ENCODE measurements around the gene PCDH1. TPM values are rescaled to one million over a fixed set of nuclear protein-coding genes. Genes with fewer than 3 reads are reported as not detected.

Gene PCDH1
- total and polyA plus RNA-seq, 2 donors (not counting 3 experiments of a cell fraction or from before 2014, with no cell fraction given) = 113 to 136 TPM

DNA sequence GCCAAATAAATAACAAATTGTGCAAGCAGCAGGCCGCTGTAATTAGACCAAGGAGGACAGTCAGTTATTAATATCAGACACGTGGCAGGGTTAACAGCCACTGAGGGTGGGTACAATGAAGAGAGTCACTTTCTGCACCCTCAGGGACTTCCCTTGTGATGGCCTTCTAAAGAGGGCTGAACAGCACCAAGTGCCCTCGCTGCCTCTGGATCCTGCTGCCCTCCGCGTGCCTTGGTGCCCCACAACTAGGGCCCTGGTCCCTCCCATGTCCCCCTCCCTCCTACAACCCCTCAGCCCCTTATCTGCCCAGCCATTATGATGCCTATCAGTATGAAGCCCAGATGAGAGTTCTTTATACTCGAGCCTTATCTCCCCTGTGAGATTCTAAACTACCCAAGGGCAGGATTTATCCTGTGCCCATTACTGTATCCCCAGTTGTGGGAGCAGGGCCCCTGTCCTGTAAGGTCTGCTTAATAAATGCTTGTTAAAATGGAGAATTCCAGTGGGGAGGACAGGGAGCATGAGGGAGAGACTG is 37.3 kb downstream of the PCDH1 start:
- DNase-seq (ENCODE audit: low read depth, low spot score) (peak; percentile 22), FAIRE-seq (no peak)
- no peaks in the 10 kb centered on the region for H3K9me3 ChIP-seq (replicated peaks; ENCODE audit: control insufficient read depth, insufficient read depth, low read length)
- no peaks in the 10 kb centered on the region for H3K27me3 ChIP-seq (ENCODE audit: control insufficient read depth in 2 of 2, insufficient read depth in 2 of 2, low read length in 2 of 2)
- TF ChIP-seq, protein P1, sequence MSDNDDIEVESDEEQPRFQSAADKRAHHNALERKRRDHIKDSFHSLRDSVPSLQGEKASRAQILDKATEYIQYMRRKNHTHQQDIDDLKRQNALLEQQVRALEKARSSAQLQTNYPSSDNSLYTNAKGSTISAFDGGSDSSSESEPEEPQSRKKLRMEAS (IDR thresholded peaks at IDR 0.05; ENCODE audit: insufficient read depth, insufficient read length) = no peak
- no peak for TF ChIP-seq POLR2AphosphoS5 (IDR thresholded peaks at IDR 0.05; ENCODE audit: insufficient read depth, low read depth, low read length)
- TF ChIP-seq EZH2 (IDR thresholded peaks at IDR 0.05; ENCODE audit: borderline replicate concordance, low read depth, low read length, severe bottlenecking) = no peak
- no peak for TF ChIP-seq MYC (IDR thresholded peaks at IDR 0.05; ENCODE audit: low read depth, low read length)
- no peak for TF ChIP-seq GATA2 (IDR thresholded peaks at IDR 0.05; ENCODE audit: insufficient read depth, insufficient read length, low read depth, low read length)
- no peak for TF ChIP-seq JUN (IDR thresholded peaks at IDR 0.05; ENCODE audit: borderline replicate concordance, insufficient read depth, insufficient read length, low read depth)
- TF ChIP-seq POLR2A (IDR thresholded peaks at IDR 0.05; ENCODE audit: low read depth, low read length) = no peak
- no peak for TF ChIP-seq FOS (IDR thresholded peaks at IDR 0.05; ENCODE audit: borderline replicate concordance, insufficient read depth, low read length)
- TF ChIP-seq, protein P2, sequence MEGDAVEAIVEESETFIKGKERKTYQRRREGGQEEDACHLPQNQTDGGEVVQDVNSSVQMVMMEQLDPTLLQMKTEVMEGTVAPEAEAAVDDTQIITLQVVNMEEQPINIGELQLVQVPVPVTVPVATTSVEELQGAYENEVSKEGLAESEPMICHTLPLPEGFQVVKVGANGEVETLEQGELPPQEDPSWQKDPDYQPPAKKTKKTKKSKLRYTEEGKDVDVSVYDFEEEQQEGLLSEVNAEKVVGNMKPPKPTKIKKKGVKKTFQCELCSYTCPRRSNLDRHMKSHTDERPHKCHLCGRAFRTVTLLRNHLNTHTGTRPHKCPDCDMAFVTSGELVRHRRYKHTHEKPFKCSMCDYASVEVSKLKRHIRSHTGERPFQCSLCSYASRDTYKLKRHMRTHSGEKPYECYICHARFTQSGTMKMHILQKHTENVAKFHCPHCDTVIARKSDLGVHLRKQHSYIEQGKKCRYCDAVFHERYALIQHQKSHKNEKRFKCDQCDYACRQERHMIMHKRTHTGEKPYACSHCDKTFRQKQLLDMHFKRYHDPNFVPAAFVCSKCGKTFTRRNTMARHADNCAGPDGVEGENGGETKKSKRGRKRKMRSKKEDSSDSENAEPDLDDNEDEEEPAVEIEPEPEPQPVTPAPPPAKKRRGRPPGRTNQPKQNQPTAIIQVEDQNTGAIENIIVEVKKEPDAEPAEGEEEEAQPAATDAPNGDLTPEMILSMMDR (IDR thresholded peaks at IDR 0.05; ENCODE audit: extremely low read depth in 1 of 2, insufficient read depth in 1 of 2, low read depth in 1 of 2, low read length in 2 of 2) = no peak
- ChIA-PET POLR2A (interaction anchor here (0.5 kb wide), 1 partner anchor 8 kb away, joined by 5 read pairs; no protein-coding TSS in a partner anchor), CTCF (interaction anchor here (1.3 to 1.9 kb wide), 2 partner anchors 9 to 83 kb away, joined by 3 to 5 read pairs; no protein-coding TSS in a partner anchor)
- no peaks in the 10 kb centered on the region for H3K79me2 ChIP-seq (ENCODE audit: control insufficient read depth, insufficient read depth, low read length)
- no peaks in the 10 kb centered on the region for H4K20me1 ChIP-seq (replicated peaks; ENCODE audit: control insufficient read depth, extremely low read depth, insufficient read depth, low read length)
- no peak overlapping the region for H3K4me2 ChIP-seq (ENCODE audit: insufficient read depth, low read length)
- H3K36me3 ChIP-seq (ENCODE audit: control insufficient read depth in 2 of 2, extremely low read depth in 1 of 2, insufficient read depth in 2 of 2, low read length in 2 of 2) = no peaks in the 10 kb centered on the region
- H3K9me1 ChIP-seq (replicated peaks; ENCODE audit: control insufficient read depth, extremely low read depth, insufficient read depth, low read length) = no peaks in the 10 kb centered on the region
- no peak overlapping the region for H3K9ac ChIP-seq (replicated peaks; ENCODE audit: extremely low read depth, insufficient read depth, low read length)
- no peak overlapping the region for H3K4me3 ChIP-seq (replicated peaks in 1 of 3; ENCODE audit: insufficient read depth in 1 of 3, low read depth in 1 of 3, low read length in 3 of 3)
- H3K4me1 ChIP-seq (ENCODE audit: control insufficient read depth, extremely low read depth, insufficient read depth, low read length) = peaks cover 74% of the 10 kb centered on the region
- intact Hi-C loops (cut with micrococcal nuclease) = no loop called here
- BruUV-seq (replicated peaks) = no TSS peak
- H2AFZ ChIP-seq (ENCODE audit: low read depth, low read length) = peak overlapping the region; percentile 24
- dilution Hi-C loops (cut with MboI; ENCODE audit: extremely low pct_ligation_motif_present, low sequenced_read_pairs) = no loop called here
- H3K27ac ChIP-seq (ENCODE audit: insufficient read depth, low read depth, low read length) = peak overlapping the region; percentile 31
